ENCODE data around the gene AP1G2. TPM values are rescaled to one million over a fixed set of nuclear protein-coding genes. Genes with fewer than 3 reads are reported as not detected.

AP1G2 gene
- total RNA-seq, 1 donor from 2014 or later = 128 TPM

DNA sequence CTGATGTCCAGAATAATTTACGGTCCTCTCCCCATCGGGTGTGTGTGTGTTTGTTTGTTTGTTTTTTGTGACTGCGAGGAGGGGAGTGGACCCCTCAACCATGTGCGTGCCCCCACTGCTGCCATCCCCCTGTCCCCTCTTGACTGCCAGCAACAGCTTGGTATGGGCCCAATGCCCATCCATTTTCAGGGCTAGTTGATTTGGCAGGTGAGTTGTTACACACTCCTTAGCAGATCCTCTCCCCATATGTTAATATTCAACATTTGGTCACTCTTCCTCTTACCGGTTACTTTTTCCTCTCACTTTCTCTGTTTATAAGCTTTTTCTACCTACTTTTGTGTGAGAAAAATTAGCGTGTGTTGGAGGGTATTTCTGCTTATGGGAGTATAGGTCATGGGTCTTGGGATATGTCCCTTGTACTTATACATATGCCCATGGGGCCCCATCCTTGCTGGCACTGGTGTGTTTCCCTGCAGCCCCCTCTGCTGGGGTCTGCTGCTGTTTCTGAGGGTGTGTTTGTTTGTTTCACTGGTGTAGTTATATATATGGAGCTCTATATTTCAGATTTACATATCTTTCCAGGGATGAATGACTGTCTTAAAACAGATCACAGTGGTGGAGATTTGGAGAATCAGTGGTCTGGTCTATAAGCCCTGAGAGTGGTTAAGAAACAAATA, 49.8 kb downstream of the AP1G2 start:
- no peak for DNase-seq
- H3K4me1 ChIP-seq = no peaks in the 10 kb centered on the region
- H3K36me3 ChIP-seq = no peaks in the 10 kb centered on the region
- H3K9me3 ChIP-seq = no peaks in the 10 kb centered on the region
- intact Hi-C loops (cut with DNase I) = no loop called here
- no peak for ATAC-seq
- H3K27me3 ChIP-seq = no peaks in the 10 kb centered on the region
- no peak overlapping the region for H3K27ac ChIP-seq
- H3K4me3 ChIP-seq = no peak overlapping the region
- TF ChIP-seq, protein P1, sequence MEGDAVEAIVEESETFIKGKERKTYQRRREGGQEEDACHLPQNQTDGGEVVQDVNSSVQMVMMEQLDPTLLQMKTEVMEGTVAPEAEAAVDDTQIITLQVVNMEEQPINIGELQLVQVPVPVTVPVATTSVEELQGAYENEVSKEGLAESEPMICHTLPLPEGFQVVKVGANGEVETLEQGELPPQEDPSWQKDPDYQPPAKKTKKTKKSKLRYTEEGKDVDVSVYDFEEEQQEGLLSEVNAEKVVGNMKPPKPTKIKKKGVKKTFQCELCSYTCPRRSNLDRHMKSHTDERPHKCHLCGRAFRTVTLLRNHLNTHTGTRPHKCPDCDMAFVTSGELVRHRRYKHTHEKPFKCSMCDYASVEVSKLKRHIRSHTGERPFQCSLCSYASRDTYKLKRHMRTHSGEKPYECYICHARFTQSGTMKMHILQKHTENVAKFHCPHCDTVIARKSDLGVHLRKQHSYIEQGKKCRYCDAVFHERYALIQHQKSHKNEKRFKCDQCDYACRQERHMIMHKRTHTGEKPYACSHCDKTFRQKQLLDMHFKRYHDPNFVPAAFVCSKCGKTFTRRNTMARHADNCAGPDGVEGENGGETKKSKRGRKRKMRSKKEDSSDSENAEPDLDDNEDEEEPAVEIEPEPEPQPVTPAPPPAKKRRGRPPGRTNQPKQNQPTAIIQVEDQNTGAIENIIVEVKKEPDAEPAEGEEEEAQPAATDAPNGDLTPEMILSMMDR (IDR thresholded peaks at IDR 0.05) = no peak

DNA sequence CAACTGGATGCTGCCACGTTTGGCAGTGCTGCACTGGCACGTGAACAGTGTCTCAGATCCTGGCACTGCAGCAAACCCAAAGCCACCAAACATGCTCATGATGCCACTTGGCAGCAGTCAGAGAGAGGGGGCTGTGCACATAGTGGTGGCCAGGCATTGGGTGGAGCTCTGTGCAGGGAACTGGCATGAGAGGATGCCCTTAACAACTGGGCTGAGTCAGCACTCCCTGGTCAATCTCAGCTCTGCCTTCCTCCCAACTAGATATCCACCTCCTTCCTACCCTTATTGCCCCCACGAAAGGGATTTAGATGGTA, 53.0 kb downstream of the AP1G2 start:
- no peak overlapping the region for H3K4me3 ChIP-seq
- no peak for ATAC-seq
- no peak overlapping the region for H3K27ac ChIP-seq
- no peaks in the 10 kb centered on the region for H3K27me3 ChIP-seq
- no peaks in the 10 kb centered on the region for H3K4me1 ChIP-seq
- intact Hi-C loops (cut with DNase I) = no loop called here
- no peaks in the 10 kb centered on the region for H3K9me3 ChIP-seq
- DNase-seq = no peak
- no peaks in the 10 kb centered on the region for H3K36me3 ChIP-seq
- TF ChIP-seq, protein P1 (IDR thresholded peaks at IDR 0.05) = no peak

GRCh38 chr14:23513818-23514643, 53.6 kb downstream of the AP1G2 start:
- no peak for ATAC-seq

GRCh38 chr14:23513005-23513817, 54.4 kb downstream of the AP1G2 start:
- DNase-seq = no peak

More at GRCh38 chr14:23513818-23514643, 53.6 kb downstream of the AP1G2 start:
- intact Hi-C loops (cut with DNase I) = no loop called here
- Histone ChIP-seq H3K4me1 (no peaks in the 10 kb centered on the region), H3K36me3 (no peaks in the 10 kb centered on the region), H3K9me3 (no peaks in the 10 kb centered on the region), H3K27me3 (no peaks in the 10 kb centered on the region), H3K4me3 (no peak overlapping the region), H3K27ac (no peak overlapping the region)
- TF ChIP-seq, protein P1 (IDR thresholded peaks at IDR 0.05) = no peak
- DNase-seq = no peak

DNA sequence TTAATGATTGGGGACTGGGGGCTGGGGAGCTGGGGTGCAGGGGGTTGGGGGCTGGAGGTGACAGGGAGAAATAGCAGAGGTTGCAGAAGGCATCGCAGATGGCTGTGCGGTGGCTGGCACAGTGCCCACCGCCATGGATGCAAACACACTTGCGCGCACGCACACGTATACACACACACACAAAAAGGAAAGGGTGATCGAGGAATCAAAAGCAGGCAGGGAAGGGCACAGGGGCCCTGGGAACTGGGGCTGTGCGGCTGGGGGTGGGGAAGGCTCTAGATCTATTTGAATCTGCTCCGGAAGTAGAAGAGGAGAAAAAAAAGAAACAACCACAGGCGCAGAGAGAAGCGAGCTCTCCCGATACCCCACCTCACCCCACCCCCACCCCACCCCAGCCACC, 55.4 kb downstream of the AP1G2 start:
- H3K9me3 ChIP-seq = no peaks in the 10 kb centered on the region
- intact Hi-C loops (cut with DNase I) = no loop called here
- H3K36me3 ChIP-seq = no peaks in the 10 kb centered on the region
- no peaks in the 10 kb centered on the region for H3K4me1 ChIP-seq
- no peak overlapping the region for H3K27ac ChIP-seq
- DNase-seq (no peak), ATAC-seq (no peak)
- TF ChIP-seq, protein P1 (IDR thresholded peaks at IDR 0.05) = no peak
- H3K4me3 ChIP-seq = no peak overlapping the region
- H3K27me3 ChIP-seq = no peaks in the 10 kb centered on the region

More at GRCh38 chr14:23513005-23513817, 54.4 kb downstream of the AP1G2 start:
- intact Hi-C loops (cut with DNase I) = no loop called here
- Histone ChIP-seq H3K9me3 (no peaks in the 10 kb centered on the region), H3K4me1 (no peaks in the 10 kb centered on the region), H3K27ac (no peak overlapping the region), H3K27me3 (no peaks in the 10 kb centered on the region), H3K4me3 (no peak overlapping the region), H3K36me3 (no peaks in the 10 kb centered on the region)
- TF ChIP-seq, protein P1 (IDR thresholded peaks at IDR 0.05) = no peak
- ATAC-seq = no peak

Other genes starting within 250 kb of the AP1G2 start
- gene PABPN1, start 246.3 kb downstream of the AP1G2 start, total RNA-seq = 118 TPM
- gene SLC22A17, start 214.9 kb downstream of the AP1G2 start, total RNA-seq = 12.1 TPM
- 10.4 TPM for gene EFS, start 202.6 kb downstream of the AP1G2 start, total RNA-seq
- gene IL25, start 195.0 kb downstream of the AP1G2 start, total RNA-seq = not detected
- 0.96 TPM for gene CMTM5, start 190.7 kb downstream of the AP1G2 start, total RNA-seq
- gene MYH6, start 159.5 kb downstream of the AP1G2 start, total RNA-seq = 3.4 TPM
- 0.12 TPM for gene MYH7, start 132.1 kb downstream of the AP1G2 start, total RNA-seq
- 32.3 TPM for gene NGDN, start 98.1 kb downstream of the AP1G2 start, total RNA-seq
- 2.3 TPM for gene ZFHX2, start 16.0 kb downstream of the AP1G2 start, total RNA-seq
- 15.5 TPM for gene THTPA, start 11.5 kb downstream of the AP1G2 start, total RNA-seq
- 6.2 TPM for gene JPH4, start 11.0 kb upstream of the AP1G2 start, total RNA-seq
- 0.61 TPM for gene DHRS2, start 68.6 kb upstream of the AP1G2 start, total RNA-seq

Data from upper lobe of right lung (tissue), 1 donor.